Retinal pigment epithelial cell (primary cell): ENCODE results near the gene MIDN.

Experiments used
- DNase-seq: peaks from one replicate; pipeline ENCODE4 v3.0.0-alpha.2; 2010; ENCODE audit warnings: low read depth
- H3K4me3 ChIP-seq: 2 replicates; pipeline ENCODE4 v1.5.1; 2011; ENCODE audit warnings: mild to moderate bottlenecking, low read length, control low read depth, moderate library complexity
- TF ChIP-seq, protein P1 (sequence below): conservative IDR thresholded peaks from 2 replicates; pipeline ENCODE4 v1.5.1; 2011; ENCODE audit warnings: low read depth, low read length, control low read depth, inconsistent platforms

Gene MIDN

DNA sequence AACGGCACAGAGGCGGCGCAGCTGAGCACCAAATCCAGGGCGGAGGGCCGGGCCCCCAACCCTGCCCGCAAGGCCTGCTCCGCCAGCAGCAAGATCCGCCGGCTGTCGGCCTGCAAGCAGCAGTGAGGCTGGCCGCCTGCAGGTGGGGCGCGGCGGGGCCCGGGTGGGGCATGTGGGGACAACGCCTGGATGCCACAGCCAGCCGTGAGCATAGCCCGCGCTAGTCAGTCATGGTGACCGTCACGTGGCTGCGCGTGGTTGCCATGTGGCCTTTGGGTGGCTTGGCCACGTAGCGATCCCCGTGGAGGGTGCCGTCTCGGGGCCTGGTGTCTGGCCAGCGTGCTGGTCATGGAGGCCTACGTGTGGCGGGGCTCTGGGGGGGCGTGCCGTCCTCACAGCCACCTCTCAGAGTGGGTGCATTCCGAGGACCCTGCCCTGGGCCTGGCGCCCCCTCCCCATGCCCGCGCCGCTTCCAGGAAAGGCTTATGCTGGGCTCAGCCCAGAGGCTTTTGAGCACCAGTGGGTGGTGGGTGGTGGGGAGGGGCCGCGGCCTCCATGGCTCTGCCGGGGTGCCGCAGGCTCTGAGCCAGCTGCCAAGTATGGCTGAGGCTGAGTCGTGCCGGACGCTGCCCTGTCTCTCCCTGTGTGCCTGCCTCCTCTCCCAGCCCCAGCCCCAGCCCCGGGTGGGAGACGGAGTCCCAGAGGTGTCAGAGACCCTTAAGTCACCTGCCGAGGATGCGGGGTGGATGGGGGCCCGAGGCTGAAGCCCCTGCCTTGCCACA, 21.7 kb upstream of the MIDN start:
- H3K4me3 ChIP-seq, result no peak overlapping the region
- no peak for DNase-seq
- TF ChIP-seq, protein P1, sequence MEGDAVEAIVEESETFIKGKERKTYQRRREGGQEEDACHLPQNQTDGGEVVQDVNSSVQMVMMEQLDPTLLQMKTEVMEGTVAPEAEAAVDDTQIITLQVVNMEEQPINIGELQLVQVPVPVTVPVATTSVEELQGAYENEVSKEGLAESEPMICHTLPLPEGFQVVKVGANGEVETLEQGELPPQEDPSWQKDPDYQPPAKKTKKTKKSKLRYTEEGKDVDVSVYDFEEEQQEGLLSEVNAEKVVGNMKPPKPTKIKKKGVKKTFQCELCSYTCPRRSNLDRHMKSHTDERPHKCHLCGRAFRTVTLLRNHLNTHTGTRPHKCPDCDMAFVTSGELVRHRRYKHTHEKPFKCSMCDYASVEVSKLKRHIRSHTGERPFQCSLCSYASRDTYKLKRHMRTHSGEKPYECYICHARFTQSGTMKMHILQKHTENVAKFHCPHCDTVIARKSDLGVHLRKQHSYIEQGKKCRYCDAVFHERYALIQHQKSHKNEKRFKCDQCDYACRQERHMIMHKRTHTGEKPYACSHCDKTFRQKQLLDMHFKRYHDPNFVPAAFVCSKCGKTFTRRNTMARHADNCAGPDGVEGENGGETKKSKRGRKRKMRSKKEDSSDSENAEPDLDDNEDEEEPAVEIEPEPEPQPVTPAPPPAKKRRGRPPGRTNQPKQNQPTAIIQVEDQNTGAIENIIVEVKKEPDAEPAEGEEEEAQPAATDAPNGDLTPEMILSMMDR, result no peak

DNA sequence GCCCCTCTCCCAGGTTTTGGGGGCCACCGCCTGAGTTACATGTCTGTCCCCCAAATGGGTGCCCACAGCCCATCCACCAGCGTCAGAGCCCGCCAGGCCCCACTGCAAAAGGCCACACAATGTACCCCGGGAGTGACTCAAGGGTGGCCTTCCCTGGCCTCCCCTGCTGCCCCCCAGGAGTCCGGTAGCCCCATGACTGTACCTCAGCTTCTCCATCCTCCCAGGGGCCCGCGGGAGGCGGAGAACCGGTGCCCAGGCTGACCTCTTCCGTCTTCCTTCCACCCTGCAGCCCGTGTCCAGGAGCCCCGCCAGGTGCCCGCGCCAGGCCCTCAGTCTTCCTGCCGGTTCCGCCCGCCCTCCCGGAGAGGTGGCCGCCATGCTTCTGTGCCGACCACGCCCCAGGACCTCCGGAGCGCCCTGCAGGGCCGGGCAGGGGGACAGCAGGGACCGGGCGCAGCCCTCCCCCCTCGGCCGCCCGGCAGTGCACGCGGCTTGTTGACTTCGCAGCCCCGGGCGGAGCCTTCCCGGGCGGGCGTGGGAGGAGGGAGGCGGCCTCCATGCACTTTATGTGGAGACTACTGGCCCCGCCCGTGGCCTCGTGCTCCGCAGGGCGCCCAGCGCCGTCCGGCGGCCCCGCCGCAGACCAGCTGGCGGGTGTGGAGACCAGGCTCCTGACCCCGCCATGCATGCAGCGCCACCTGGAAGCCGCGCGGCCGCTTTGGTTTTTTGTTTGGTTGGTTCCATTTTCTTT, 20.9 kb upstream of the MIDN start:
- TF ChIP-seq, protein P1, result no peak
- no peak overlapping the region for H3K4me3 ChIP-seq
- DNase-seq, result no peak

DNA sequence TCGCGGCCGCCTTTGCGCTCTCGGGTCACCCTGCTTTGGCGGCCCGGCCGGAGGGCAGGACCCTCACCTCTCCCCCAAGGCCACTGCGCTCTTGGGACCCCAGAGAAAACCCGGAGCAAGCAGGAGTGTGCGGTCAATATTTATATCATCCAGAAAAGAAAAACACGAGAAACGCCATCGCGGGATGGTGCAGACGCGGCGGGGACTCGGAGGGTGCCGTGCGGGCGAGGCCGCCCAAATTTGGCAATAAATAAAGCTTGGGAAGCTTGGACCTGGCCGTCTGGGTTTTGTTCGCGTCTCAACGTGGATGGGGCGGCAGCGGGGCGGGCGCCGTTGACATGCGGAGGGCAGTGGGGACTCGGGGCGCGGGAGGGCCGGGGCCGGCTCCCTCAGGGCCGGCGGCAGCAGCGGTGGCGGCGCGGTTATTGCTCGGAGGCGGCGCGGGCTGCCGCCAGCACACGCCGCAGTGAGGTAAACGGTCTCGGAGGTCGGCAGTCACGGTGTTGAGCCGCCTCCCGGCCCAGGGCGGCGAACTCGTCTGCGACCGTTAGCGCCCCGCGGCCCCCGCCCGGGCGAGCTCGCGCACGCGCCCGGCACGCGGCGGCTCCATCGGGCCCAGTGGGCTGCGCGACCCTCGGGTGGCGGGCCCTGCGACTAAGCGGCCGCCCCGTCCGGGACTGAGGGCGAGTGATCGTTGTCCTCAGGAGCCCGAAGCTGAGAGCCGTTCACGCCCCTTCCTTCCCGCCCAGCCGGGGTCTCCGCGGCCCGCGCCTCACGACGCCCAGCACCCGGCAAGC, 20.0 kb upstream of the MIDN start:
- DNase-seq, result no peak
- H3K4me3 ChIP-seq, result no peak overlapping the region
- TF ChIP-seq, protein P1, result no peak

DNA sequence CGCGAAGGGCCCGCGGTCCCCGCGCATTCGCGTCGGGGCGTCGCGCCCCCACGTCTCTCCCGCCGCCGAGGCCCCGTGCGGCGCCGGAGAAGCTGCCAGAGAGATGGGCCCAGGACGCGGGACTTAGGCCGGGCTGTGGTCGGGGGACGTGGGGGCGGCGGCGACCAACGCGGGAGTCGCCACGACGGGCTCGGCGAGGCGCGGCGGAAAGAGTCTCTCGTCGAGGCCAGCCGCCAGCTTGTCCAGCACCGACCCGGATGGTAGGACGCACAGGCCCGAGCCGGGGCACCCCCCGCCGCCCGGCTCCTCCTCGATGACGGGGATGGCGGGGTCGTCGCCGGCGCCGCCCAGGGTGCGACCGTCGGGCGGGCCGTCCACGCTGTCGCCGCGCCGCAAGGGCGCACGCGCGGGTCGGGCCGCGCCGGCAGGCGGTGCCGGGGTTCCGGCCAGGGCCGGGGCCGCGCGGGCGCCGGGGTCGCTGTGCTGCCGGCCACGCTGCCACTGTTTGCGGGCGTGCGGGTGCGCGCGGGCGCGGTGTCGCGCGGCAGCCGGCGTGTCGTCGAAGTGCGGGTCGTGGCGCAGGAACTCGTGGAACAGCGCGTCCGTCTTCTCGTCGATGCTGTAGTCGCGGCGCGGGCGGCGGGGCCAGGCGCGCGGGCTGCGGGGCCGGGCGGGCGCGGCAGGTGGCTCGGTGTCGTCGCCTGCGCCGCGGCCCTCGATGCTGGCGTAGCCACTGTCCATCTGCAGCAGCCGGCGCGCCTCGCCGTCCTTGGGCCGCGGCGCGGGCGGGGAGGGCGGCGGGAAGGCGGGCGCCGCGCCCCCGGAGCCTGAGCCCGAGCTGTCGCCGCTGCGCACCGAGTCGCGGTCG, 19.1 kb upstream of the MIDN start:
- no peak overlapping the region for H3K4me3 ChIP-seq
- TF ChIP-seq, protein P1, result no peak
- no peak for DNase-seq

DNA sequence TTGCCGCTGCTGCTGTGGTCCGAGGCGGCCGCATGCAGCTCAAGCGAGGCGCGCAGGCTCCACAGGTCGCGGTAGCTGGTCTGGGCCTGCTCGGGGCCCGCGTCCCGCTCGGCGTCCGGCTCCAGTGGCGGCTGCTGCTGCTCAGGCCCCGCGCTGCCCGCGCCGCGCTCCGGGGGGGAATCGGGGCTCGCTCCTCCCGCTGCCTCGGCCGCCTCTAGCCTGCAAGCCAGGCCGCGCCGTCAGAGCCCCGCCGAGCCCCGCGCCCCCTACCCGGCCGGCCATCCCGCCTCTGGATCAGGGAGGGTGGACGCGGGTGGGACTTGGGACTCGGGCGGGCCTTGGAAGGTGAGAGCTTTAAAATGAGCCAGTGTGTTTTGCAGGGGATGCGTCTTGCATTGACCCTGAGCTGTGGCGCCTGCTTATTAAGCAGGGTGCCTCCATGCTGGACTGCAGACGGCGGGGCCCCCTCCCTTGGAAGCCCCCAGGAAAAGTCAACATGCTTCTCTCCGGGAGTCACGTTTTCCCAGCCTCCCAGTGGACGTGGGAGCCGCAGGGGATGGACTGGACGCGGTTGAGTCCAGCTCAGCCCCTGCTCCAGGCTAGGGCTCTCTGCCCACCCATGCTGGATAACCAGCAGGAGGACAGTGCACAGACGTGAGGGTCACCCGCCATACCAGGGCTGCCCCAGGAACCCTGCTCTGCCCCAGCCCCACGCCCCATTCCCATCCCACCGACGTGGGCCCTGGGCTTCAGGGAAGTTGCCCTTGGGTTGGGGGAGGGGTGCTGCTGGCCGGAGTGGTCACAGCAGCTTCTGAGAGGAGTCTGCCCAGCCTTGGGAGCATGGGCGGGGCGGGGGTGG, 18.2 kb upstream of the MIDN start:
- no peak overlapping the region for H3K4me3 ChIP-seq
- TF ChIP-seq, protein P1, result no peak
- no peak for DNase-seq
